LNCAP (cell line): ENCODE results near the gene CUL4A.

Source experiments
- TF ChIP-seq, protein P1 (sequence below): fragments of 450-650 bp; IDR thresholded peaks from 2 replicates; pipeline ENCODE4 v1.5.1; 2017; ENCODE audit warnings: mild to moderate bottlenecking

CUL4A gene

DNA sequence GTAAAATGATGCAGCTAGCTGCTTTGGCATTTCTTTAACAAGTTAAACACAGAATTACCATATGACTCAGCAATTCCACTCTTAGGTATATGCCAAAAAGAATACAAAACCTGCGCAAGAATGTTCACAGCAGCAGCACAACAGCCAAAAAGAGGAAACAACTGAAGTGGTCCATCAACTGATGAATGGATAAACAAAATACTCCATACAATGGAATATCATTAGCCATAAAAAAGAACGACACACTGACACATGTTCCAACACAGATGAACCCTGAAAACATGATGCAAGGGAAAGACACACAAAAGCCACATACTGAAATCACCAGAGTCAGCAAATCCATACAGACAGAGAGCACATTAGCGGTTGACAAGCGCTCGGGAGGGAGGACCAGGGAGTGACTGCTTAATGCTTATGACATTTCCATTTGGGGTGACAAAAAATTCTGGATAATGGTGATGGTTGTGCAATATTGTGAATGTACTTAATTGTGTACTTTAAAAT is 3.9 kb upstream of the CUL4A start:
- TF ChIP-seq, protein P1, sequence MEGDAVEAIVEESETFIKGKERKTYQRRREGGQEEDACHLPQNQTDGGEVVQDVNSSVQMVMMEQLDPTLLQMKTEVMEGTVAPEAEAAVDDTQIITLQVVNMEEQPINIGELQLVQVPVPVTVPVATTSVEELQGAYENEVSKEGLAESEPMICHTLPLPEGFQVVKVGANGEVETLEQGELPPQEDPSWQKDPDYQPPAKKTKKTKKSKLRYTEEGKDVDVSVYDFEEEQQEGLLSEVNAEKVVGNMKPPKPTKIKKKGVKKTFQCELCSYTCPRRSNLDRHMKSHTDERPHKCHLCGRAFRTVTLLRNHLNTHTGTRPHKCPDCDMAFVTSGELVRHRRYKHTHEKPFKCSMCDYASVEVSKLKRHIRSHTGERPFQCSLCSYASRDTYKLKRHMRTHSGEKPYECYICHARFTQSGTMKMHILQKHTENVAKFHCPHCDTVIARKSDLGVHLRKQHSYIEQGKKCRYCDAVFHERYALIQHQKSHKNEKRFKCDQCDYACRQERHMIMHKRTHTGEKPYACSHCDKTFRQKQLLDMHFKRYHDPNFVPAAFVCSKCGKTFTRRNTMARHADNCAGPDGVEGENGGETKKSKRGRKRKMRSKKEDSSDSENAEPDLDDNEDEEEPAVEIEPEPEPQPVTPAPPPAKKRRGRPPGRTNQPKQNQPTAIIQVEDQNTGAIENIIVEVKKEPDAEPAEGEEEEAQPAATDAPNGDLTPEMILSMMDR, result no peak

DNA sequence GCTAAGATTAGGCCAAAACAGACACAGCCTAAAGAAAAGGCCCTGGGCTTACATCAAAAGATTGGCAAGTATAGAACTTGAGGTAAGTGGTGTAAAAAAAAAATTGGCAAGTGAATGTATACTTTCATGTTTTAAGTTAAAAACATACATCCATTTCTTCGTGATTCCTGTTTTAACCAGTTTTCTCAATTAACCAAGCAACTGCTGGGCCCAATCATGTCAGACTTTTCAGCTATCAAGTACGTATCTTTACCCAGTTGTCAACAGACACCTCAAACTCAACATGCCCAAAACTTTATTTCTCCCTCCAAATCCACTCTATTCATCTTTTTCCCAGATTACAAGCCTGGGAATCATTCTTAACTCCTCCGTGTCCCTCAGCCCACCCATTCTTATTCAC is 2.0 kb upstream of the CUL4A start:
- TF ChIP-seq, protein P1, result no peak

DNA sequence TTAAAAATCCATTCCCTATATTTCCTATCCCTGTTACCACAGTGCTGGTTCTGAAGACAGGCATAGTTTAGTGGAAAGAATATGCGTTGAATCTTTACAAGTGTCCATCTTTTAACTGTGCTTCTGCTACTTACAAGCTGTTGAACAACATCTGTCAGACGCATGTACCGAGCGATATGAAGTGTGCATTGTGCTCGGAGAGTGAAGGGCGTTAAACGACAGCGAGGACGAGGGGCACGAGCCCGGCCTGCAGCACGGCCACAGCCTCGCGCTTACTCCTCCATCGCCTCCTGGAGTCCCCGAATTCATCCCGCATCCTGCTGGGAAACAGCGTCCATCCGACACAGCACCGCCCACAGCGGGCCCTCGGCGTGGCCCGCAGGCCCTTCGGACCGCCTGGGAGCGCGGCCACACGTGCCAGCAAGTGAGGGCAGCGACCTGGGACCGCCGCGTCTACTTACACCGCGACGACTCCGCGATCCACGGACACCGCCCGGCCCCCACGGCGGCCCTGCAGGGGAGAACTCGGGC is 1.5 kb upstream of the CUL4A start:
- TF ChIP-seq, protein P1, result no peak

DNA sequence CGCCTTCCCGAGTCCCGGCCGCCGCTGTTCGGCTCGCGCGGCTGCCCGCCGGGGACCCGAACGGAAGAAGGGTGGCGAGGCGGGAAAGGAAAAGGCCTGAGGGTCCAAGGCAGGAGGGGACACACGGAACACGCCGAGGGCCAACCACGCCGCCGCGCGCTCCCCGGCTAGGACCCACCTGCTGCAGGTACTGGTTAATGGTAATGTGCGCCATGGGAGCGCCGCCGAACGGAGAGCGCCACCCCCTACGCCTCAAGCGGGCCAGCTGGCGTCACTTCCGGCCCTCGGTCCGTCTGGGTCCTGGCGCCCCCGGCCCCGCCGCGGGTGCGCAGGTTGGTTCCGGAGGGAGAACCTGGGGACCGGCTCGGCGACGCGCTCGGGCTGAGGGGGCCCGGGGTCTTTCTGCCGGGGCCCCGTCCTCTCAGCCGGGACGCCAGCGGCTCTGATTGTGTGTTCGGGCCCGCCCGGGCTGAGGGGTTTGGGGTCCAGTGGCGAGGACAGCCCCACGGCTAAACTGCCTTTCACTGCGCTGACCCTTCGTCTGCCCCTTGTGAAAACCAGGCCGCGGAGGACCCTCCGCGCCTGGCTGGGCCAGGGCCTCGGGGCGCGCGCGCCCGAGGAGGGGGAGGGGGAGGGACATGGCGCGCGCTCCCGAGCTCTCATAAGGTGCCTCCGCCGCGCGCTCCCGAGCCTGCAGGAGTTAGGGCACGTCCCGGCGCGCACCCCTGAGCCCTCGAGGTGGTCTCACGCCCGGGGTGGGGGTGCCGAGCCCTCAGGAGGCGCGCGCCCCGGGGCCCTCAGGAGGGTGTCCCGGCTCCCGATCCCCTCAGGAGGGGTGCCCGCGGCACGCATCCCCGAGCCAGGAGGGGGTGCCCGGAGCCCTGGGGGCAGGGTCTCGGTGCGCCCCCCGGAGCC is 735 bp upstream of the CUL4A start, which contains the start of gene PCID2:
TSS of gene PCID2 (minus strand) at position 249 of the 915 bp plus-strand sequence. CDS start at position 214, 35 bp downstream.
- TF ChIP-seq, protein P1, result no peak

DNA sequence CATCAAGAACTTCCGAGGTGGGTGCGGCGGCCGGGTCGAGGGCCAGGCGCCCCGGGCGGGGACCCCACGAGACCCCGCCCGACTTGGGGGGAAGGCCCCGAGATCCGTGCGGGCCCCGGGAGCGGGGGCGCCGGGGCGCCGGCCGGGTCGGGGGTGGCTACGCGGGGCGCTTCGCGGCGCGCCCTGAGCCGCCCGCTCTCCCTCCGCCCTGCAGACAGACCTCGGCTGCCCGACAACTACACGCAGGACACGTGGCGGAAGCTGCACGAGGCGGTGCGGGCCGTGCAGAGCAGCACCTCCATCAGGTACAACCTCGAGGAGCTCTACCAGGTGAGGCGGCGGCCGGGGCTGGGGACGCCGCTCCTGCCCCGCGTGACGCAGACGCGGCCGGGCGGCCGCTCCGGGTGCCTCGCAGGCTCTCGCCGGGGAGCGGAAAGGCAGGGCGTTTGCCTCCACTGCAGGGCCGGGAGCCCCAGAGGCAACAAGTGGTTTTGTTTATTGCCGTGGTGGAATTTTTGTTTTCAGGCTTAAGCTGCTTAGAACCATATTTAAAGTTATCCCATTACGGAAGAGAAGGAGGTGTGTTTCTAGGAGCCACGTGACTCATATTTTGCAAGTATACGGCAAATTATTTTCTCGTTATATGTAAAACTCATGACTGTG is 477 bp downstream of the CUL4A start:
- TF ChIP-seq, protein P1, result no peak

DNA sequence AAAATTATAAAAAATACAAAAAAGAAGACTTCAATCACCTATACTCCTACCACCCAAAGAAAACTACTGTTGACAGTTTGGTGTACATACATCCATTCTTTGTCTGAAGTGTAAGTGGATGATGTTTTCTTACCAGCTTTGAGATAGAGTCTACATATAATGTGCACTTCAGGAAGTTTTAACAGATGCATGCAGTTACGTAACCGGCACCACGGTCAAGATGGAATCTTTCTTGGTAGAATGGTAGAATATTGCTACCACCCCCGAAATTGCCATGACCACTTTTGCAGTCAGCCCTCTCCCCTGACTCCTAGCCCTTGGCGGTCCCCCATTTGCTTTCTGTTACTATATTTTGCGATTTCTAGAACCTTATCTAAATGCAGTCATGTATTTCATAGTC is 1.4 kb downstream of the CUL4A start:
- TF ChIP-seq, protein P1, result no peak

DNA sequence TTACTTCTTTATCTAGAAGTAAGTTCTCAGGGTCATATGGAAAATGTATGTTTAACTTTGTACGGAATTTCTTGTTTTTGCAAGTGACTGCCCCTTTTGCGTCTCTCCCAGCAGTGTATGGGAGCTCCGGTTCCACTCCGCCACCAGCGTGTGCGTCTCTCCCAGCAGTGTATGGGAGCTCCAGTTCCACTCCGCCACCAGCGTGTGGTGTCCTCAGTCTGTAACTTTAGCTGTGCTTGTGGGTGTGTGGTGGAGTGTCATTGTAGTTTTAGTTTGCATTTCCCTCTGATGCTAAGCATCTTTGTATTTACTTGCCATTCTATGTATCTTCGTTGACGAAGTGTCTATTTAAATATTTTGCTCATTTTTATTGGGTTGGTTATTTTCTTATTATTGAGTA is 2.4 kb downstream of the CUL4A start:
- TF ChIP-seq, protein P1, result no peak
